IMR-90 (cell line): Measurements from ENCODE around the gene CCSER1. TPM values are rescaled to one million over a fixed set of nuclear protein-coding genes. Genes with fewer than 3 reads are reported as not detected.

Experiments used
- ATAC-seq: fragments of 200-7000 bp; cut with Tn5 transposase; 2 replicates; pipeline ENCODE4 v1.9.1; 2020; ENCODE audit warnings: low read depth, mild to moderate bottlenecking, moderate library complexity
- BruUV-seq: library from RNA; stranded (reverse); fragments of 400-500 nt; replicated peaks from 2 replicates; lab custom pipeline; 2021; lab: Mats Ljungman, UMichigan
- CTCF ChIA-PET: fragments of 300-600 bp; formaldehyde crosslinking; extraction: SDS; loops from one replicate; lab custom pipeline; 2021; ENCODE audit warnings: antibody characterized with exemption; lab: Yijun Ruan, JAX
- POLR2A ChIA-PET: fragments of 300-600 bp; sonication (Branson Sonifier 250); formaldehyde crosslinking; loops from one replicate; lab custom pipeline; 2022; ENCODE audit warnings: antibody characterized with exemption; ENCODE audit not compliant: unreplicated experiment; lab: Charles Lee
- DNase-seq: peaks from one replicate; pipeline ENCODE4 v3.0.0; 2013
- H2AFZ ChIP-seq: replicated peaks from 2 replicates; pipeline ENCODE3; 2013; ENCODE audit warnings: low read length, mild to moderate bottlenecking; ENCODE audit not compliant: poor library complexity
- H2AK5ac ChIP-seq: 2 replicates; pipeline ENCODE4 v1.6.1; 2013; ENCODE audit warnings: low read depth, low read length, inconsistent platforms
- H2AK9ac ChIP-seq: replicated peaks from 2 replicates; pipeline ENCODE3; 2013; ENCODE audit warnings: mild to moderate bottlenecking, low read depth, low read length, moderate library complexity; ENCODE audit not compliant: poor library complexity
- H2BK120ac ChIP-seq: 2 replicates; pipeline ENCODE4 v1.6.1; 2013; ENCODE audit warnings: low read depth, low read length, inconsistent platforms
- H2BK15ac ChIP-seq: 3 replicates; pipeline ENCODE4 v1.6.1; 2013; ENCODE audit warnings: low read depth, low read length, inconsistent platforms
- H2BK20ac ChIP-seq: 2 replicates; pipeline ENCODE4 v1.6.1; 2013; ENCODE audit warnings: low read depth, mild to moderate bottlenecking, inconsistent platforms, low read length, moderate library complexity
- H2BK5ac ChIP-seq: 2 replicates; pipeline ENCODE4 v1.6.1; 2013; ENCODE audit warnings: mild to moderate bottlenecking, low read depth, low read length, inconsistent platforms; ENCODE audit not compliant: poor library complexity, severe bottlenecking
- H3K14ac ChIP-seq: replicated peaks from 2 replicates; pipeline ENCODE4 v1.6.1; 2013; ENCODE audit warnings: low read depth, low read length, inconsistent platforms
- H3K18ac ChIP-seq: 2 replicates; pipeline ENCODE4 v1.6.1; 2013; ENCODE audit warnings: low read depth, low read length, control low read depth
- H3K23ac ChIP-seq: 2 replicates; pipeline ENCODE4 v1.6.1; 2013; ENCODE audit warnings: low read depth, low read length, inconsistent platforms
- H3K27ac ChIP-seq: 2 replicates; pipeline ENCODE4 v1.5.1; 2013; ENCODE audit warnings: mild to moderate bottlenecking, control low read depth, low read length; ENCODE audit not compliant: insufficient read depth
- H3K27me3 ChIP-seq: 2 replicates; pipeline ENCODE4 v1.6.1; 2013; ENCODE audit warnings: low read length; ENCODE audit not compliant: control insufficient read depth, insufficient read depth
- H3K36me3 ChIP-seq: 2 replicates; pipeline ENCODE4 v1.6.1; 2013; ENCODE audit warnings: low read length, mixed read lengths; ENCODE audit not compliant: control insufficient read depth, insufficient read depth
- H3K4ac ChIP-seq: 2 replicates; pipeline ENCODE4 v1.6.1; 2013; ENCODE audit warnings: low read depth, low read length, inconsistent platforms
- H3K4me1 ChIP-seq: 2 replicates; pipeline ENCODE4 v1.6.1; 2013; ENCODE audit warnings: low read length, mixed read lengths; ENCODE audit not compliant: control insufficient read depth, insufficient read depth
- H3K4me2 ChIP-seq: 2 replicates; pipeline ENCODE4 v1.6.1; 2013; ENCODE audit warnings: low read depth, mild to moderate bottlenecking, control low read depth, low read length, moderate library complexity
- H3K4me3 ChIP-seq: 2 replicates; pipeline ENCODE4 v1.5.1; 2013; ENCODE audit warnings: low read depth, mild to moderate bottlenecking, control low read depth, low read length, moderate library complexity; ENCODE audit not compliant: insufficient read depth
- H3K56ac ChIP-seq: 2 replicates; pipeline ENCODE4 v1.6.1; 2013; ENCODE audit warnings: low read length, inconsistent platforms; ENCODE audit not compliant: insufficient read depth; ENCODE audit errors: extremely low read depth
- H3K79me1 ChIP-seq, 2 experiments: 2 replicates each; pipeline ENCODE4 v1.6.1; 2013; ENCODE audit warnings: low read length in 2 of 2, inconsistent platforms in 1 of 2, low read depth in 1 of 2
- H3K9ac ChIP-seq: 2 replicates; pipeline ENCODE4 v1.6.1; 2013; ENCODE audit warnings: low read depth, low read length, control low read depth
- H3K9me1 ChIP-seq: 2 replicates; pipeline ENCODE4 v1.6.1; 2013; ENCODE audit warnings: low read length, inconsistent platforms; ENCODE audit not compliant: insufficient read depth
- H3K9me3 ChIP-seq: 2 replicates; pipeline ENCODE4 v1.6.1; 2013; ENCODE audit warnings: low read length; ENCODE audit not compliant: control insufficient read depth, insufficient read depth
- H4K20me1 ChIP-seq: 2 replicates; pipeline ENCODE4 v1.6.1; 2013; ENCODE audit warnings: low read length, inconsistent platforms; ENCODE audit not compliant: insufficient read depth
- H4K5ac ChIP-seq: 2 replicates; pipeline ENCODE4 v1.6.1; 2013; ENCODE audit warnings: mild to moderate bottlenecking, low read depth, low read length, control low read depth
- H4K8ac ChIP-seq, 2 experiments: 2 replicates each; pipeline ENCODE4 v1.6.1; 2013; ENCODE audit warnings: low read depth in 2 of 2, low read length in 2 of 2, control low read depth in 1 of 2, inconsistent platforms in 1 of 2
- H4K91ac ChIP-seq: 2 replicates; pipeline ENCODE4 v1.6.1; 2013; ENCODE audit warnings: low read depth, low read length, inconsistent platforms; ENCODE audit not compliant: insufficient read depth
- ELK1 ChIP-seq: fragments of 150-350 bp; IDR thresholded peaks from 2 replicates; pipeline ENCODE4 v1.6.1; 2016; ENCODE audit warnings: low read depth, mild to moderate bottlenecking, low read length, moderate library complexity, borderline replicate concordance
- MAFK ChIP-seq: IDR thresholded peaks from 2 replicates; pipeline ENCODE4 v1.6.1; 2012; ENCODE audit warnings: low read depth, low read length, improper control_type of control experiment
- WGBS, 2 experiments: methylation state at CpG; one replicate each; pipeline versions ENCODE4 v1.1.5 to v1.1.7; 2013; ENCODE audit warnings: missing lambda C conversion rate in 2 of 2; ENCODE audit not compliant: insufficient read length in 1 of 2; ENCODE audit errors: extremely low coverage in 2 of 2; 5-methylcytosine and 5-hydroxymethylcytosine counted together
- dilution Hi-C: fragments of 300-500 bp; cut with HindIII; formaldehyde crosslinking; loops from one replicate; pipeline ENCODE4 v1.14.3; 2018; ENCODE audit warnings: low sequenced_read_pairs; ENCODE audit not compliant: unreplicated experiment
- in situ Hi-C: fragments of 300-500 bp; cut with MboI; formaldehyde crosslinking; loops from 3 replicates; pipeline ENCODE4 v1.14.3; 2019; ENCODE audit warnings: low sequenced_read_pairs, inconsistent platforms, mixed read lengths
- intact Hi-C: fragments of 100-400 bp; cut with micrococcal nuclease; formaldehyde crosslinking; loops from 2 replicates; pipeline ENCODE4 v1.10.0; 2022
- polyA plus RNA-seq, 3 experiments: library from polyadenylated mRNA; depleted of rRNA; stranded (reverse); fragments of >200 nt; gene quantifications; 2 replicates each; pipeline ENCODE4 v1.2.3, GENCODE V29; 2012; ENCODE audit warnings: low replicate concordance in 1 of 3
- total RNA-seq: library from RNA; depleted of rRNA; stranded (reverse); fragments of >200 nt; gene quantifications from 2 replicates; pipeline ENCODE4 v1.2.3, GENCODE V29; 2012

CCSER1 gene
- total and polyA plus RNA-seq, 2 of the 4 experiments (the other 2 are of a cell fraction), result not detected

- dilution Hi-C loops (no loop called here), in situ Hi-C loops (no loop called here), intact Hi-C loops (no loop called here)
- Histone ChIP-seq H4K20me1 (no peaks in the 10 kb centered on the region), H2BK15ac (no peak overlapping the region), H2BK5ac (no peak overlapping the region), H3K27ac (no peak overlapping the region), H3K56ac (no peak overlapping the region), H3K4me2 (no peak overlapping the region), H4K5ac (no peak overlapping the region), H2AFZ (no peak overlapping the region), H3K9me1 (no peaks in the 10 kb centered on the region), H2AK9ac (no peak overlapping the region), H3K23ac (no peak overlapping the region), H3K14ac (no peak overlapping the region), H3K4me1 (no peaks in the 10 kb centered on the region), H3K79me1 (no peaks in the 10 kb centered on the region), H2AK5ac (no peak overlapping the region), H3K36me3 (no peaks in the 10 kb centered on the region), H2BK120ac (no peak overlapping the region), H4K8ac (no peak overlapping the region), H3K9ac (no peak overlapping the region), H3K9me3 (no peaks in the 10 kb centered on the region), H3K4me3 (no peak overlapping the region), H3K18ac (no peak overlapping the region), H3K27me3 (no peaks in the 10 kb centered on the region), H2BK20ac (no peak overlapping the region), H3K4ac (no peak overlapping the region), H4K91ac (no peak overlapping the region)
- no TSS peak for BruUV-seq
- no peak for DNase-seq
- CTCF ChIA-PET, result no interaction called here
- ATAC-seq, result no peak
- POLR2A ChIA-PET, result no interaction called here
- no CpG with 5 or more reads among the region's 2 CpGs for WGBS, 2 experiments
- TF ChIP-seq ELK1 (no peak), MAFK (peak; percentile 75)
Observed at GRCh38 chr4:90198086-90198847, 71.1 kb downstream of the CCSER1 start.
